Limb (tissue), 2 donors: ENCODE data around the gene ITGA11.

Source experiments
- DNase-seq, 2 donors: peaks; one replicate each; pipeline ENCODE4 v3.0.0-alpha.2; 2016; ENCODE audit errors: extremely low spot score in 2 of 2

The ITGA11 gene

DNA sequence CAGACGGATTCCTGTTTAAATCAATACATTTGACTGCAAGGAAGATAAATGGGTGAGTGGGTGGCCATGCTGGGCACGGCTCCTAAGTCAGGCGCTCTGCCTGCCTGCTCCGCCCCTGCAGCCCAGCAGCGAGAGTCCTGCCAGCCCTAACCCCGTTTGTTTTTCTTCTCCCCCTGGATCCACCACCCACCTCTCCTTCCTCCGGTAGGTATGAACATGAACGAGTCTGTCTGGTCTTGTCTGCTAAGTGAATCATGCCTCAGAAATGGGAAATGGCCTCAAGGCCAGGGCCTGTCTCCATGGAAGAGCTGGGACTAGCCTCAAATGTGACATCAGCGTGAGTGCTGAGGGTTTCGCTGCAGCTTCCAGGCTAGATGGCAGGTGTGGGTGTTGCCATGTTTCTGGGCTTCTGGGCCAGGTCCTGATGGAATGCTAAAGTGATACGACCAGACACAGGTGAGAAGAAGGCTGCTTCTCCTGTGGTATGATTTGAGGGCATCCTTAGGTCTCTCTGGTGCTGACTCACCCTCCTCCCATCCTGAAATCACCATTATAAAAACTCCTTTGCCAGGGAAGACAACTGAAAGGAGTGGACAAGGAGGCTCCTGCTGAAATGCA lies 160.0 kb downstream of the ITGA11 start:
- DNase-seq = peak in 1 of 2 donors; percentile 39

DNA sequence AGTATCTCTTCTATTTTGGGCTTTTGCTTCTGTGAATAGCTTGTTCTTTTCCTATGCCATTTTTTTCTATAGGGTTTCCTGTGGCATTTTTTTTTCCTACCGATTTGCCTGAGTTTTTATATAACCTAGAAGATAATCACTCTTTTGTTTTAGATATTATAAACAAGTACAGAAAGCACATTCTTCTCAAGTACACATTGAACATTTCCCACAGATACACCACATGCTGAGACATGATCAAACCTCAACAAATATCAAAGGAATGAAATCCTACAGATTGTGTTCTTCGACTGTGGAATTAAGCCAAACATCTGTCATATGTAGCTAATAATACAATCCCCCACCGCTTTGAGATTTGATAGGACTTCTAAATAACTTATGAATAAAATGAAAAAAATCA lies 163.6 kb downstream of the ITGA11 start:
- DNase-seq = no peak

DNA sequence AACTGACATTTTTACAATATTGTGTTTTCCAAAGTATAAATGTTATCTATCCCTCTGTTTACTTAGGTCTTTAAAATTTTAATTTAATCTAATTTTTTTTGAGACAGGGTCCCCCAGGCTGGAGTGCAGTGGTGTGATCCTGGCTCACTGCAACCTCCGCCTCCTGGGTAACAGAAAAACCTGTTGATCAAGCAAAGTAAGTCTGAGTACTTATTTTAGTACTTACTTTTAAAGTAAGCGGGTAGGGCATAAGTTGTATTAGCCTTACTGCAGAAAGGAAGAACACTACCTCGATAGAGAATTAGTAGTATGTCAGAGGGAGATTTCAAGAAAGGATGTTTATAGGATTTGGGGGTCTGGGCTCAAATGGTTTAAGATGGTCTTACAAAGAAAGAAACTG lies 166.3 kb downstream of the ITGA11 start:
- no peak for DNase-seq

DNA sequence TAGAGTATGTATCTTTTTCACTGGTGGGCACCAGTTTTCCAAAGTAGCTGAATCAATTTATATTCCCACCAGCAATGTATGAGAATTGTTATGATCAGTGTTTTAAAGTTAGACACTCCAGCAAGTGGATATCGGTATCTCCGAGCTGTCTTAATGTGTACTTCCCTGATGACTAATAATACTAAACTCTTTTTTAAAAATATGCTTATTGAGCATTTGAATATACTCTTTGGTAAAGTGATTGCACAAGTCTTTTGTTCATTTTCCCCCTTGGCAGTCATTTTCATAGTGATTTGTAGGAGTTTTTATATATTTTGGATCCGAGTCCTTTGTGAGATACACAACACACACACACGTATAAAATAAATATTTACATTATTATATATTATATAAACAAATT lies 166.9 kb downstream of the ITGA11 start:
- DNase-seq = no peak

DNA sequence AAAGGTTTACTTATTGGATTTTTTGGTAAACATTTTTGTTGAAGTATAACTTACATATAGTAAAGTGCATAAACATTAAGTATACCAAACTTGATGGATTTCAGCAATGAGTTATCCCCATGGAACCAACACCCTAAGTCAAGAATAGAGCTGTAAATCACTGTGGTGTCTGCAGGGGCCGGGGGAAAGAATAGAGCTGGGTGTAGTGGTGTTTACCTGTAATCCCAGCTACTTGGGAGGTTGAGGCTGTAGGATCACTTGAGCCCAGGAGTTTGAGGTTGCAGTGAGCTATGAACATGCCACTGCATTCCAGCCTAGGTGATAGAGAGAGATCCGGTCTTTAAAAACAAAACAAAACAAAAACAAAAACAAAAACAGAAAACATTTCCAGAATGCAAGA lies 167.7 kb downstream of the ITGA11 start:
- no peak for DNase-seq

DNA sequence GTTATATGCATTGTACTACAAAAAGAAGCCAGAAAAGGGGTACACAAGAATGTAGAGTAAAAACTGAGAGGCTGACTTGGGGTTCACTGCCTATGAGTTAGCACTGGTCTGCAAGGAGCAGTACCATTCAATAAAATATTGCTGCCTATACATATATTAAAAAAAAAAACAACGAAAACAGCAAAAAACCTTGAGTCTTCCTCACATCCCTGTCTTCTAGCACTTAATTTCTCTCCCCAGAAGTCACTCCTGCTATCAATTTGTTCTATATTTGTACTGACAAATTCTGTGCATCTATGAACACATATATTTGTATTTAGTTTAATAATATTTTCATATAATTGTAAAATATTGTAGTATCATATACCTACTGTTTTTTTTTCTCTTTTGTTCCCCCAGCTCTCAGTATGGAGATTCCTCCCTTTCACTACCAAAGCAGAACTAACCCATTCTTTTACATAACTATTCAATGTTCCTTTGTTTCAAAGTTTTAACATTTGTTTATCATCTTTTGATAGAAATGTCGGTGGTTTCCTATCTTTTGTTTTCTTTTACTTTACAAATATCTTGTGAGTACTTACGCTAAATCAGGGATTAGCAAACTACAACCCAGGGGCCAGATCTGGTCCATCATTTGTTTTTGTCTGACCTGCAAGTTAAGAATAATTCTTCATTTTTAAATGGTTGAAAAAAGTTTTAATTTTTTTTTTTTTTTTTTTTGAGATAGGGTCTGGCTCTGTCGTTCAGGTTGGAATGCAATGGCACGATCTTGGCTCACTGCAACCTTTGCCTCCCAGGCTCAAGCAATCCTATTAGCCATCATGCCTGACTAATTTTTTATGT lies 169.2 kb downstream of the ITGA11 start:
- no peak for DNase-seq

DNA sequence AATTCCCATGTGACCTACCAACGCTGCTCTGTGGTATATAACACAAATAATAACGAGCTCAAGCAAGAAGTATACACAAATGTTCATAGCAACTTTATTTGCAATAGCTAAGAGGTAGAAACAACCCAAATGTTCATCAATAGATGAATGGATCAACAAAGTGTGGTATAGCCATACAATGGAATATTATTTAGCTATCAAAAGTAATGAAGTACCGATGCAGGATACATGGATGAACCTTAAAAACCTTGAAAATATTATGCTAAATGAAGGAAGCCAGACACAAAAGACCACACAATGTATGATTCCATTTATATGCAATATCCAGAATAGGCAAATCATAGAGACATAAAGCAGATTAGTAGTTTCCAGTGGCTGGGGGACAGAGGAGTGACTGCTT lies 170.0 kb downstream of the ITGA11 start:
- DNase-seq = no peak

DNA sequence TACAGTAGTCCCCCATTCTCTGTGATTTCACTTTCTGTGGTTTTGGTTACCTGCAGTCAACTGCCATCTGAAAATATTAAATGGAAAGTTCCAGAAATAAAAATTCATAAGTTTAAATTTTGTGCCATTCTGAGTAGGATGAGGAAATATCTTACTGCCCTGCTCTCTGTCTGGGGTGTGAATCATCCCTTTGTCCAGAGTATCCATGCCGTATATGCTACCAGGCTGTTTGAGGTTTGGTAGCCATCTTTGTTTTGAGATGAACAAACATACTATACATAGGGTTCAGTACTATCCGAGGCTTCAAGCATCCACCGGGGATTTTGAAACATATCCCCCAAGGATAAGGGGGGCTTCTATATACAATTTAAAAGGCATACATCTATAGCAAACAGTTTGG lies 170.7 kb downstream of the ITGA11 start:
- DNase-seq = no peak

DNA sequence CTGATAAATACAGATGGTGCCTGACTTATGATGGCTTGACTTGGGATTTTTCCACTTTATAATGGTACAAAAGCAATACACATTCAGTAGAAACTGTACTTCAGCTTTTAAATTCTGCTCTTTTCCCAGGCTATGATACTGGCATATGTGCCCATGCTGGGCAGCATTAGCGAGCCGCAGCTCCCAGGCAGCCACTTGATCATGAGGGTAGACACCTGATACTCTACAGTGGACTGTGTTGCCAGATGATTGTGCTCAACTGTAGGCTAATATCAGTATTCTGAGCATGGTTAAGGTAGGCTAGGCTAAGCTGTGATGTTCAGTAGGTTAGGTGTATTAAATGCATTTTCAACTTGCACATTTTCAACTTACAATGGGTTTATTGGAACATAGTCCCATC lies 172.1 kb downstream of the ITGA11 start:
- no peak for DNase-seq

DNA sequence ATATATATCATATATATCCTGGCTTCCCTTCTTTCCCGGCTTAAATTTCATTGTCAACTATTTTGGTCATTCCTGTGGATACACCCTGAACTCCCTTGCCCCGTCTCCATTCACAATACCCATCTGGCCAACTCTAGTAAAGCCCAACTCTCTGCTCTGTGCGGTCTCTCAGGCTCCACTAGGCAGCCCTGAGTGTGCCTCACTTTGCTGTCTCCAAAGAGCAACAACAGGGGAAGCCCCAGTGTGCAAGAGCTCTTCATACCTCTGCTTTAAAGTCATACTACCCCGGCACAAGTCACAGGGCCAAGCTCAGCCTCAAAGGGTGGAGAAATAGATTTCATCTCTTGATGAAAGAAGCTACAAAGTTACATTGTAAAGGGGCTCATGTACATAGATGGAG lies 173.3 kb downstream of the ITGA11 start:
- no peak for DNase-seq

DNA sequence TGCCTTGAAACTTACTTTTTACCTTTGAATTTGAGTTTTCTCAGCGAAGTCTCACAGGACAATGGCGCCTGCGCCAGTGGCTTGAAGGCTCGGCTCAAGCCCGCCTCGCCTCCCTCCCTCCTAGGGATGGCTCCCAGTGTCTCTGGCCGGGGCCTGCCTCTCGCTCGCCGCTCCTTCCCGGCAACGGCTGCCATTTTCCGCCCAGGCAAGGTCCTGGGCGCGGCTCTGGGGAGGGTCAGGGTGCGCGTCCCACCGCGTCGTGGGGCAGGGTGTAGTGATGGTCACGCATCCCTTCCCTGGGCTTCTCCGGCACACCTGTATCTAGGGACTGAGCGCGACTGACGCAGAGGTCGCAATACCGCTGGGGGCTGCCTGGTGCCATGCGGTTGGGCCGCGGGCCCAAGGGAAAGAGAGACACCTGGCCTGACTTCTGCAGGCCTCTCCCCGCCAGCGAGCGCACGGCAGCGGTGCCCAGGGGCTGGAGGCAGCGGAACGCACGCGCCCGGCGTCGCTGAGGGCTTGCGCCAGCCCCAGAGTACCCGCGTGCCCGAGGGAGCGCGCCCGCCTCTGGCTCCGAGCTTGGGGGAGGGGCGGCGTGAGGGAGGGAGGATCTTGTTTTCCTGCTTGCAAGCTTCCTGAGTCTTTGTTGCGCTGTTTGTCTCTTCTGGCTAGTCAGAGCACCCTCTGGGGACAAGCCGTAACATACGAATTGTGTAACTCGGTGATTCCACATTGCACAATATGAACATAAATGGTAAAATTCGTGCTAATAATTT lies 175.1 kb downstream of the ITGA11 start:
- DNase-seq = peak; percentile 65 to 90

DNA sequence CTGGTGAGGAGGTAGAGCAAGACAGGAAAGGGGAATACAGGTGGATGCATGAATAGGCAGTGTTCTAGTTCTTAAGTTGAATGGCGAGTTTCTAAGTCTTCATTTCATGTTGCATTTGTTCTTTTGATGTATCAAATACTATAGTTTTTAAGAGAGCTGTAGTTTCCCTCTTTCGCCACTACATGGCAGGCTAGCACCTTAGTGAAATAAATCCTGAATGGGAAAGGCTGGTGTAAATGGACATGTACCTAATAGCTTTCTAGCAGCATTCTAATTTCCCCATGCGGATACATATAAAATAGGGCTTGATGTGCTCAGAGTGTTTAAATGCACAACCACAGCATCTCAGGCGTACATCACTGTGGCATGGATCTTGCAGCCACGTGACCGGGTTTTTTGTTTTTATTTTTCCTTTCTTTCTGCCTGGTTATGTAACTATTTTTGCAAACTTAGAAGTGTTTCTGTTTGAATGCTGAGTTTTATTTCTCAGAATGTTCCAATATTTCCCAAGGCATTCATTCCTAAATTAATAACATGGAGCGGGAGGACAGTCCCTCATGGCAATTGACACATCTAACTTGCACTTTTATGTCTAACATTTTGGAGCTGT lies 178.9 kb downstream of the ITGA11 start:
- peak; percentile 43 to 81 for DNase-seq

DNA sequence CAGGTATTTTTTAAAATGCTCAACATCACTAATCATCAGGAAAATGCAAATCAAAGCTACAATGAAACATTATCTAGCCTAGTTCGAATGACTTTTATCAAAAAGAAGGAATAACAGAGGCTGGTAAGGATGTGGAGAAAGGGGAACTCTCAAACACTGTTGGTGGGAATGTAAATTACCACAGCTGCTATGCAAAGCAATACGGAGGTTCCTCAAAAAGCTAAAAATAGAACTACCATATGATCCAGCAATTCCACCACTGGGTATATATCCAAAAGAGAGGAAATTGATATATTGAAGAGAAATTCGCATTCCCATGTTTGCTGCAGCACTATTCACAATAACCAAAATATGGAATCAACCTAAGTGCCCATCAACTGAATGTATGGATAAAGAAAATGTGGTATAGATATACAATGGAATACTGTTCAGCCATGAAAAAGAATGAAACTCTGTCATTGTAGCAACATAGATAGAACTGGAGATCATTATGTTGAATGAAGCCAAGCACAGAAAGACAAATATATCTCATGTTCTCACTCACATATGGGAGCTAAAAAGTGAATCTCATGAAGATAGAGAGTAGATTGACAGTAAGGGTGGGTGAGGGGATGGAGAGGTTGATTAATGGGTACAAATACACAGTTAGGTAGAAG lies 182.8 kb downstream of the ITGA11 start:
- DNase-seq = no peak
